Astrocyte (in vitro differentiated cells and primary cell): ENCODE data around the gene ENAM.

Experiments
- CTCF ChIP-seq: IDR thresholded peaks from 2 replicates; pipeline ENCODE4 v1.5.1; 2011; ENCODE audit warnings: low read depth, mild to moderate bottlenecking, inconsistent platforms, low read length, moderate library complexity; ENCODE audit not compliant: insufficient read depth
- EZH2 ChIP-seq: IDR thresholded peaks from 2 replicates; pipeline ENCODE4 v1.6.1; 2012; ENCODE audit warnings: mild to moderate bottlenecking, low read length, inconsistent platforms; ENCODE audit not compliant: insufficient read depth

- no peak for TF ChIP-seq CTCF
- TF ChIP-seq EZH2: no peak
Observed at GRCh38 chr4:70614184-70614555, 14.4 kb upstream of the ENAM start.
